ENCODE data around the gene GRM8.

GRM8 gene

GRCh38 chr7:127029823-127030222 is 222.9 kb downstream of the GRM8 start (continued):
- TF ChIP-seq, protein P1, sequence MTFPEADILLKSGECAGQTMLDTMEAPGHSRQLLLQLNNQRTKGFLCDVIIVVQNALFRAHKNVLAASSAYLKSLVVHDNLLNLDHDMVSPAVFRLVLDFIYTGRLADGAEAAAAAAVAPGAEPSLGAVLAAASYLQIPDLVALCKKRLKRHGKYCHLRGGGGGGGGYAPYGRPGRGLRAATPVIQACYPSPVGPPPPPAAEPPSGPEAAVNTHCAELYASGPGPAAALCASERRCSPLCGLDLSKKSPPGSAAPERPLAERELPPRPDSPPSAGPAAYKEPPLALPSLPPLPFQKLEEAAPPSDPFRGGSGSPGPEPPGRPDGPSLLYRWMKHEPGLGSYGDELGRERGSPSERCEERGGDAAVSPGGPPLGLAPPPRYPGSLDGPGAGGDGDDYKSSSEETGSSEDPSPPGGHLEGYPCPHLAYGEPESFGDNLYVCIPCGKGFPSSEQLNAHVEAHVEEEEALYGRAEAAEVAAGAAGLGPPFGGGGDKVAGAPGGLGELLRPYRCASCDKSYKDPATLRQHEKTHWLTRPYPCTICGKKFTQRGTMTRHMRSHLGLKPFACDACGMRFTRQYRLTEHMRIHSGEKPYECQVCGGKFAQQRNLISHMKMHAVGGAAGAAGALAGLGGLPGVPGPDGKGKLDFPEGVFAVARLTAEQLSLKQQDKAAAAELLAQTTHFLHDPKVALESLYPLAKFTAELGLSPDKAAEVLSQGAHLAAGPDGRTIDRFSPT (tag by site-specific recombination; IDR thresholded peaks at IDR 0.05), result no peak
- no peak for TF ChIP-seq BCL6B (tag by site-specific recombination; IDR thresholded peaks at IDR 0.05)
- no peak for TF ChIP-seq ZNF175 (tag by site-specific recombination; IDR thresholded peaks at IDR 0.05)
- TF ChIP-seq ZNF571 (tag by site-specific recombination; IDR thresholded peaks at IDR 0.05), result no peak
- TF ChIP-seq BCL11B (tag by site-specific recombination; IDR thresholded peaks at IDR 0.05; ENCODE audit: low read depth), result no peak
- no peak for TF ChIP-seq ZFP41 (tag by site-specific recombination; IDR thresholded peaks at IDR 0.05; ENCODE audit: borderline replicate concordance)

DNA sequence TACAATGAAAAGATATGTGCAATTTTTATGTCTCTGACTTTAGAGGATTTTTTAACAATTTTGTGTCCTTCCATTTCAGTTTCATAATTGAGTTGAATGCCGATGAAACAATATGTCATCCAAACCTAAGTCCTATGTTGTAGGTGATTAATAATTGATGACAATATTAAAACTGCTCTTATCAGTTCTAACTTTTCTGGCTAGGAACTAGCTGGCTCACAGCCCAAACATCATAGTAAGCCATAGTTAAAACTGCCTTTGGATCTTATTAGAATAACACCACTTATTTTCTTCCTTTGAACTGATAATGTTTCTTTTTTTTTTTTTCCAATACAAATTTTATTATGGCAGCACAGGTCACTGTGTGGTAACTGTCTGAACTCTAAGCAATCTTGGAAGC is 230.9 kb downstream of the GRM8 start:
- no peaks in the 10 kb centered on the region for H3K9me3 ChIP-seq (ENCODE audit: control insufficient read depth, insufficient read depth, low read depth, low read length)
- H3K4me3 ChIP-seq (ENCODE audit: low read depth, low read length), result no peak overlapping the region
- no peaks in the 10 kb centered on the region for H3K36me3 ChIP-seq (ENCODE audit: control insufficient read depth in 2 of 2, insufficient read depth in 1 of 2, low read length in 2 of 2)
- no peaks in the 10 kb centered on the region for H3K4me1 ChIP-seq (ENCODE audit: control insufficient read depth, insufficient read depth, low read length)
- CTCF ChIA-PET, result no interaction called here
- H3K27ac ChIP-seq (ENCODE audit: extremely low read depth, low read depth, low read length), result no peak overlapping the region
- TF ChIP-seq ZNF157 (tag by site-specific recombination; IDR thresholded peaks at IDR 0.05) (no peak), ZNF112 (tag by site-specific recombination; IDR thresholded peaks at IDR 0.05) (no peak), ZNF639 (tag by site-specific recombination; IDR thresholded peaks at IDR 0.05) (no peak), ZNF132 (tag by site-specific recombination; IDR thresholded peaks at IDR 0.05; ENCODE audit: borderline replicate concordance) (no peak), KLF9 (tag by site-specific recombination; IDR thresholded peaks at IDR 0.05; ENCODE audit: low read depth) (no peak), ZNF18 (tag by site-specific recombination; IDR thresholded peaks at IDR 0.05) (no peak)
- POLR2A ChIA-PET, result no interaction called here

DNA sequence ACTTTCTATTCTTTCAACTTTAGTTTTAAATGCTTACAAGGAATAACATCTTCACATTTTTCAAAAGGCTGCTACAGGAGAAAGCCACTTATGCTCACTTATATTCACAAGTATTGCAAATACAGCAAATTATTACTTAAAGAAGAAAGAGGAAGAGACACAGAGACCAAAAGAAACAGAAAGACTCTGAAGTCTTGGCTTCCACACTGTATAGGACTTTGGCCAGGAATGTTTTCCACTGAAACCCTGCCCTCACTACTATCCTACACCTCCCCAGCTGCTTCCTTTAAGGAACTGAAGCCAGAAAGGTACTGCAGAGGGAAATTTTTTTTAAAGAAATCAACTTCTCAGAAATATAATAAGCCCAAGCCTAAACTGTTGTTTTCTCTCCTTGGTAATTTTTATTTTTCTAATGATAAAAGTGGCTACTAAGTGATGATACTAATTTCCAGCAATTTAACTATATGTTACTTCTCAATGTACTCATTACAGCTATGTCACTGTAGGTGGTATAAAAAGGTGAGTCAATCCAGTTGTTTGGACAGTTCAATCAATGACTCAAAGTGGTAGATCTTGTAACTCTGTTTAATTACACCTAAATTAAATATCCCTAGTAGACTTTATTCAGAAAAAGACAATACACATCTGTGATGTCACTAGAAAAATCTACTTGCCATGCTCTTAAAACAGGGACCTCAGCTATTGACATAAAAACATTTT is 231.6 kb downstream of the GRM8 start:
- no peak overlapping the region for H3K27ac ChIP-seq (ENCODE audit: extremely low read depth, low read depth, low read length)
- no peaks in the 10 kb centered on the region for H3K36me3 ChIP-seq (ENCODE audit: control insufficient read depth in 2 of 2, insufficient read depth in 1 of 2, low read length in 2 of 2)
- no peaks in the 10 kb centered on the region for H3K4me1 ChIP-seq (ENCODE audit: control insufficient read depth, insufficient read depth, low read length)
- no peaks in the 10 kb centered on the region for H3K9me3 ChIP-seq (ENCODE audit: control insufficient read depth, insufficient read depth, low read depth, low read length)
- POLR2A ChIA-PET, result no interaction called here
- H3K4me3 ChIP-seq (ENCODE audit: low read depth, low read length), result no peak overlapping the region
- CTCF ChIA-PET, result no interaction called here
- TF ChIP-seq ZSCAN23 (tag by site-specific recombination; IDR thresholded peaks at IDR 0.05) (no peak), ZNF544 (tag by site-specific recombination; IDR thresholded peaks at IDR 0.05) (no peak), ZNF830 (tag by site-specific recombination; IDR thresholded peaks at IDR 0.05; ENCODE audit: low read depth) (no peak), ZNF10 (tag by site-specific recombination; IDR thresholded peaks at IDR 0.05) (no peak), ZXDB (tag by site-specific recombination; IDR thresholded peaks at IDR 0.05) (no peak), ZNF362 (tag by site-specific recombination; IDR thresholded peaks at IDR 0.05) (no peak), ZNF610 (tag by site-specific recombination; IDR thresholded peaks at IDR 0.05; ENCODE audit: borderline replicate concordance) (no peak), ZNF24 (tag by site-specific recombination; IDR thresholded peaks at IDR 0.05) (no peak), ZNF423 (tag by site-specific recombination; IDR thresholded peaks at IDR 0.05) (no peak), IKZF3 (tag by site-specific recombination; IDR thresholded peaks at IDR 0.05) (no peak), ZNF792 (tag by site-specific recombination; IDR thresholded peaks at IDR 0.05) (no peak), PATZ1 (tag by site-specific recombination; IDR thresholded peaks at IDR 0.05) (no peak), SP3 (tag by site-specific recombination; IDR thresholded peaks at IDR 0.05) (no peak)
